GM15510 (cell line): Measurements from ENCODE around the gene PNP.

Source experiments
- POLR2A ChIP-seq: IDR thresholded peaks from 3 replicates; pipeline ENCODE4 v1.6.1; 2011; ENCODE audit warnings: borderline replicate concordance; ENCODE audit not compliant: insufficient read length; ENCODE audit errors: extremely low read depth

The PNP gene

GRCh38 chr14:20498622-20499021 lies 29.4 kb downstream of the PNP start:
- no peak for TF ChIP-seq POLR2A

- no peak for TF ChIP-seq POLR2A
Observed at GRCh38 chr14:20499108-20499507, 29.9 kb downstream of the PNP start.

- no peak for TF ChIP-seq POLR2A
Observed at GRCh38 chr14:20499881-20500280, 30.7 kb downstream of the PNP start.

- TF ChIP-seq POLR2A, result no peak
Observed at GRCh38 chr14:20501346-20501745, 32.1 kb downstream of the PNP start.

- no peak for TF ChIP-seq POLR2A
Observed at GRCh38 chr14:20503898-20504297, 34.7 kb downstream of the PNP start.

GRCh38 chr14:20508367-20508766 lies 39.2 kb downstream of the PNP start:
- no peak for TF ChIP-seq POLR2A

- TF ChIP-seq POLR2A, result no peak
Observed at GRCh38 chr14:20512177-20512905, 43.1 kb downstream of the PNP start.

GRCh38 chr14:20515846-20516245 lies 46.6 kb downstream of the PNP start:
- TF ChIP-seq POLR2A, result no peak

- no peak for TF ChIP-seq POLR2A
Observed at GRCh38 chr14:20516921-20517320, 47.7 kb downstream of the PNP start.

- no peak for TF ChIP-seq POLR2A
Observed at GRCh38 chr14:20522332-20522731, 53.1 kb downstream of the PNP start.

- no peak for TF ChIP-seq POLR2A
Observed at GRCh38 chr14:20524027-20524426, 54.8 kb downstream of the PNP start.
